ENCODE measurements around the gene HAAO. TPM values are rescaled to one million over a fixed set of nuclear protein-coding genes. Genes with fewer than 3 reads are reported as not detected.

The HAAO gene
- total and polyA plus RNA-seq, 2 of the 13 experiments (the other 11 are each of a cell fraction or from before 2014, with no cell fraction given): 36.1 to 42.7 TPM

- TF ChIP-seq HBP1 (CRISPR knock-in tag; IDR thresholded peaks at IDR 0.05; ENCODE audit: low read depth): no peak
- TF ChIP-seq ZNF276 (CRISPR knock-in tag; IDR thresholded peaks at IDR 0.05; ENCODE audit: low read depth): 0 out of 2 replicates have a peak, but pooled peaks have one; percentile 72
- no peak for TF ChIP-seq ZBTB40 (IDR thresholded peaks at IDR 0.05)
- TF ChIP-seq ZBTB40 (CRISPR knock-in tag; IDR thresholded peaks at IDR 0.05): peak; percentile 26; the same call in 1 of the 2 replicates
- TF ChIP-seq SMC3 (IDR thresholded peaks at IDR 0.05; ENCODE audit: low read length): no peak
- TF ChIP-seq ZNF761 (CRISPR knock-in tag; conservative IDR thresholded peaks at IDR 0.05): no peak
- no peak for TF ChIP-seq ELK4 (CRISPR knock-in tag; IDR thresholded peaks at IDR 0.05; ENCODE audit: borderline replicate concordance)
- 0 out of 2 replicates have a peak, but pooled peaks have one; percentile 37 for TF ChIP-seq THAP9 (CRISPR knock-in tag; IDR thresholded peaks at IDR 0.05; ENCODE audit: borderline replicate concordance)
- 0 out of 2 replicates have a peak, but pooled peaks have one; percentile 41 for TF ChIP-seq KLF12 (CRISPR knock-in tag; IDR thresholded peaks at IDR 0.05; ENCODE audit: borderline replicate concordance)
These were observed 4.5 kb downstream of the HAAO start (continued) for GRCh38 chr2:42787788-42788477.
